HG03196 (cell line): ENCODE results near the gene SEPTIN3.
"Not testable (repeated sequence)": the region's sequence is repeated elsewhere in the genome, so short reads cannot be mapped to it uniquely, and the experiment has no call there.

Source experiments
- ATAC-seq: cut with Tn5 transposase; IDR thresholded peaks from one replicate; pipeline ENCODE4 v1.9.1; 2021; ENCODE audit not compliant: unreplicated experiment

The SEPTIN3 gene

DNA sequence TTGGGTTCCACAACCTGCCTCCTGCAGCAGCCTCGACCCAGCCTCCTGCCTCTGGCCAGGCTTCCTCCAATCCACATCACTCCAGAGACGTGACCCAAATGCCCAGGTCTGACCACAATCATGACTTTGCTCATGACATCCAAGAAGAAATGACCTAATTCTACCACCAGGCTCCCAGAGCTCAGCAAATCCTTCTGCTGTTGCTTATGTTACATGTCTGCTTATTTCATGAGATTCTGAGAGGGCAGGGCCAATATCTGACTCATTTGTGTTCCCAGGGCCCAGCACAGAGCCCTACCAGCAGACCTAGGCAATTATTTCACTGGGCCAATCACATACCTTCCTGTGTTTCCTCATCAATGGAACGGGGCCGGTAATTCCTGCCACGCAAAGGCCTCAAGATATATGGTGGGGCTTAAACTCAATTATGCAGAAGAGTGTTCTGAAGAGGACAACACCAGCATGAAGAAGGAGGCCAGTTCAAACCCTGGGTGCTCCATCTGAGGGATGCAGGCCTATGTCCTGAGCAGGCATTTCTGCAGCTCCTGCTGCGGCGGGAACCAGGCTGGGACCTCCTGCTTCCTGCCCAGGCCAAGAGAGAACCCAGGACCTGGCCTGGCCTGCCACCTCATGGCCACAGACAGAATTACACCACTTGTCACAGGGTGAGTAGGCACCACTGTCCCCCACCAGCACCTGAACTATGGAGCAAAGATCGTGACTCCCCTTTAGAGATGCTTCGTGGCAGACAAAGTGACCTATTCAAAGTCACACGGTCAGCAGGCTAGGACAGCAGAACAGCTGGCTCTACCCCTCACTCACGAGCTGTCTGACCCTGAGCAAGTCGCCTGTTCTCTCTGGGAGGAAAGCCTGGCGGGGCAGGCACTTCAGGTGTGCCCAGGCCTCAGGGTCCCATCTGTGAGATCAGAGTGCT, 28.1 kb upstream of the SEPTIN3 start:
- peak; percentile 36 for ATAC-seq

DNA sequence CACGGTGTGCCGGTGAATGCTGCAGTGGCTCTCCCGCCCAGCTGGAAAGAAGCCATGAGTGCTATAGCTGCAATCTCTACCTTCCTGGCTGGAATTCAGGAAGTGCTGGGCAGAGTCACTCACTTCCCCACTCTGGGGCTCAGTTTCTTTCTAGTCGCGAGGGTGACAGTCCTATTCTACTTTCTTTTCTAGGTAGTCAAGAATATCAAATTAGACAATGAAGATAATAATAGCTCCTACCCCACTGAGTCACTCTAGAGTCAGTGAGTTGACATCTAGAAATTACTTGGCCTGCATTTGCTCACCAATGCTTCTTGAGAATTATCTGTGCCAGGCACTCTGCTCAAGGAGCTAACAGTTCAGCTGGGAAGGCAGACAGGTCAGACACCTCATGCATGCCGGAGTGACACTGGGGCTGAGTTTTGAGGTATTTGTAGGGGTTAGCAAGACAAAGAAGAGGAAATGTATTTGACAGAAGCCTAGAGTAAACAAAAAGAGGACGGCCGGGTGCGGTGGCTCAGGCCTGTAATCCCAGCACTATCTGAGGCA, 25.5 kb upstream of the SEPTIN3 start:
- no peak for ATAC-seq

GRCh38 chr22:41946629-41947423, 22.4 kb upstream of the SEPTIN3 start, which contains the start of gene CENPM:
Gene CENPM (minus strand): TSS chr22:41947152. CDS start chr22:41947076, 76 bp downstream.
- ATAC-seq: peak; percentile 66

- no peak for ATAC-seq
These were observed 21.7 kb upstream of the SEPTIN3 start for GRCh38 chr22:41947424-41948080.

DNA sequence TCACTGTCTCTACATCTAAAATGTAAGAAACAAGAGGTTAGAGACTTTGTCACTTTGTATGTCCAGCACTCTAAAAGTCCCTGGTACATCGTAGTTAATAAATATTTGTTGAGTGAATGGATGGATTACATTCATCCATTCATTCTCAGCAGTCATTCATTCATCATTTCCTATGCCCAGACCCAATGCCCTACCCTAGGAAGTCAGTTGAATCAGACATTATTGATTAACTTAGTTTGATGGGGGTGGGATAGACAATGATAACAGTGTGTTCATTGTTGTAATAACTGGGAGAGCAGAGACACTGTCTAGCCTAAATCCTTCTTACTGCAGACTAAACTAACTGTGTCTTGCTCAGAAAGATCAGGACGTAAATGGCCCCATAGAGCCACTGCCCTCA, 21.1 kb upstream of the SEPTIN3 start:
- no peak for ATAC-seq

DNA sequence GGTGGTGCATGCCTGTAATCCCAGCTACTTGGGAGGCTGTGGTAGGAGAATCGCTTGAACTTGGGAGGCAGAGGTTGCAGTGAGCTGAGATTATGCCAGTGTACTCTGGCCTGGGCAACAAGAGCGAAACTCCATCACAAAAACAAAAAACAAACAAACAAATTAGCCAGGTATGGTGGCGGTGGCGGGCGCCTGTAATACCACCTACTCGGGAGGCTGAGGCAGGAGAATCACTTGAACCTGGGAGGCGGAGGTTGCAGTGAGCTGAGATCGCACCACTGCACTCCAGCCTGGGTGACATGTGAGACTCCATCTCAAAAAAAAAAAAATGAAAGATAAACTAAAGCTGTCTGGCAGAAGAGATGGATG, 20.3 kb upstream of the SEPTIN3 start:
- ATAC-seq: not testable (repeated sequence)

DNA sequence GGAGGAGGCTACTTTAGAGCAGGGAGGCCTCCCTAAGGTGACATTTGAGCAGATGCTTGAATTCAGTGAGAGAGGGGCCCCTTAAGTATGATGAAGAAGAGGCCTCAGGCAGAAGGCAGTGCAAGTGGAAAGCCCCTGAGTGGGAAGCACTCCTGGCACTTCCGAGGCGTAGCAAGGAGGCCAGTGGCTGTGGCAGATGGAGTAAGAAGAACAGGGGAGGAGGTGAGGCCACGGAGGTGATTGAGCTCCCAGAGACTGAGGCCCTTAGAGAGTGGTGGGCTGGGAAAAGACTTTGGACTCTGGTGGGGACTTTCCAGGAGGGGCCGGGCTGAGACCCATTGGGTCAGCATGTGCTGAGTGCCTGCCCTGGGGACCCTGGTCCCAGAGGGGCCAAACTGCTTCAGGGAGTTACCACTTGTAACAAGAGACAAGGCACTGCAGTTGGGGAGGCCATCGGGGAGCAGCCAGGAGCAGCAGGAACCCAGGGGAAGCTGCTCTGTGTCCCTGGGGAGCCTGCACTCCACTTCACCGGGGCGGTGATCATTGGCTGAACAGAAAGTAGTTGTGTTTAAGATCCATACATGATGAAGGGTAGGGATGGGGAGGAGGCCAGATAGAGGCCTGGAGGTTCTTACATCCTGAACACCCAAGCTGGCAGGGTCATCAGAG, 19.8 kb upstream of the SEPTIN3 start:
- ATAC-seq: no peak

GRCh38 chr22:41951898-41952474, 17.3 kb upstream of the SEPTIN3 start, which contains the start of gene SMIM45:
Gene SMIM45 (plus strand): TSS chr22:41952150.
- no peak for ATAC-seq

DNA sequence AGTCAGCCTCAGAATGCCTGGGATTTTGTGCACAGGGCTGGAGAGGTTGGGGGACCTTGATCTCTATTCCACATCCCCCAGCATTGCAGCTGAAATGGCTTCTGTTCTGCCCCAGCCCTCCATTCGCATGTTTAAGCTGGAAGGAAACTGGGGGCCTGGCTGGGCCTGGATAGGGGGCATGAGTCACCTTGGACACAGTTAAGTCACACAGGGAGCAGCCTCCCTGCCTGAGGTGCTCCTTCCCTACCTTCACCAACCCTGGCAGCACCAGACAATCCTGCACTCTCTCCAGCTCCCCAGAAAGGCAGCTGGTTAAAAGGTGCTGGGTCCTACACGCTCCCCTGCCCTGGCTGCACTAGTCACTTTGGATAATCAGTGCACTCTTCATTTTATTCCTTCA, 16.5 kb upstream of the SEPTIN3 start:
- no peak for ATAC-seq

DNA sequence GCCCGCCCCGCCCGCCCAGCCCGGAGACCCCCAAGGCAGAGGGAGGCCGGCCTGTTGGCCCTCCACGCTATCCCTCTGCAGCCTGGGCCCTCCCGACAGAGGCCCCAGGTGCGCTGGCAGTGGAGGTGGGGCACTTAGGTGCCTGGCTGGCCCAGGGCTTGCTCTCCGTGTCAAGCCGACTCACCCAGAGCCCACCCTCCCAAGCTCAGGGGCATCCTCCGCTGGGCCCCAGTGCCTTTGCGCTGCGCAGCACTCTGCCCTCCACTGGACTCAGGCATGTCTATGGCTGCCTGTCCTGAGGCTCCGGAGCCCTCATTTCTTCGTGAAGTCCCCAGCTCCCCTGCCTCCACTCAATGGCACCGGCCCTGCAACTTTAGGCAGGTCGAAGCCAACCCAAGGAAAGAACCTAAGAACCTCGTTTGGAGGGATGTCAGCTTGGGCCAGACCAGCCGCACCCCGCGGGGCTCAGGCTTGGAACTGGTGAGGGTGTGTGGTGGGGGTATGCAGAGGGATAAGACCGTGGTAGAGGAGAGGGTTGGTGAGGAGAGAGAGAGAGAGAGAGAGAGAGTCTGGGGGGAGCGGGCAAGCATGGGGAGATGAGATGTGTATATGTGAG, 11.2 kb upstream of the SEPTIN3 start:
- ATAC-seq: no peak

- ATAC-seq: no peak
These were observed 5.7 kb upstream of the SEPTIN3 start for GRCh38 chr22:41963453-41964111.

- no peak for ATAC-seq
These were observed 5.1 kb upstream of the SEPTIN3 start for GRCh38 chr22:41964112-41964491.

GRCh38 chr22:41966225-41966606, 3.0 kb upstream of the SEPTIN3 start:
- ATAC-seq: no peak

DNA sequence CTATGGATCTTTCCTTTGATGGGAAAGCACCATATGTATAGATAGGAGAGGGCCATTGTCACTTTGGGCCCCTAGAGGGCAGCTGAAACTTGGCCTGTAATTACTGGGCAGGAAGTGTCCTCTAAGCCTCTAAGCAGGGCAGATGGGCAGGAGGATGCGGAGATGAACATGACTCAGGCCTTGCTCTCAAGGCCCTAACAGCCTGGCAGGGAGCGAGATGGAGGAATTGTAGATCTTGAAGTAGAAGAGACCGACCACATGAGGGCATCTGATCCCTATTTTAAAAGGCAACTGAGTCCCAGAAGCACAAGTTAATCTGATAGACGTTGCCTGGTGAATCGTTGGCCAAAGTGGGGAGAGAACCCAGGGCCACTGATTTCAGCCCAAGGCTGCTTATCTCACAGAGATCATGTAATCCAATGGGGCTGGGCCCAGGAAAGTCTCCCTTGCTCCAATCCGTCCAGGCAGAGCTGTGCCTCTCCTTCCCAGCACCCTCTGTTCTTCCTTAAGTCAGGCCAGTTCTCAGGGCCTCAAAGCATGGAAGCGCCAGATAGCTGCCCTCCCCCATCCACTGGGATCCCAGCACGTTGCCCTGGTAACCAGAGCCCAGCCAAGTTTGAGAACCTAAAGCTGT, 2.5 kb upstream of the SEPTIN3 start:
- no peak for ATAC-seq

DNA sequence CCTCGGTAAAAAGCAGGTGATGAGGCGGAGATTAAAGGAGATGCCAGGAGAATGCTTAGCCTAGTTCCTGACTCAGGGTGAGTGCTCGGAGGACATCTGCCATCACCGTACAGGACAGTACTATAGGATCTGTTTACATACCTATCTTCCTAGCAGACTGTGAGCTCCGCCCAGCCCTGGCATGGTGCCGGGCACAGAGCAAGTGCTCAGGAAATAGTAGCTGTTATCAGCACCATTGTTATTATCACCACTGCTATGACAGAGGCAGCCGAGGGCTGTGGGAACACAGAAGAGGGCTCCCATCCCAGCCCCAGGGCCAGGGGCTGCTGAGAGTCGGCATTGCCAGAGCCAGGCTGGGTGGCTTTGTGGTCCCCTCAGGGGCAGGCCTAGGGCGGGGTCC, 642 bp upstream of the SEPTIN3 start:
- ATAC-seq: no peak

- ATAC-seq: no peak
These were observed 1.4 kb downstream of the SEPTIN3 start for GRCh38 chr22:41970601-41971000.

DNA sequence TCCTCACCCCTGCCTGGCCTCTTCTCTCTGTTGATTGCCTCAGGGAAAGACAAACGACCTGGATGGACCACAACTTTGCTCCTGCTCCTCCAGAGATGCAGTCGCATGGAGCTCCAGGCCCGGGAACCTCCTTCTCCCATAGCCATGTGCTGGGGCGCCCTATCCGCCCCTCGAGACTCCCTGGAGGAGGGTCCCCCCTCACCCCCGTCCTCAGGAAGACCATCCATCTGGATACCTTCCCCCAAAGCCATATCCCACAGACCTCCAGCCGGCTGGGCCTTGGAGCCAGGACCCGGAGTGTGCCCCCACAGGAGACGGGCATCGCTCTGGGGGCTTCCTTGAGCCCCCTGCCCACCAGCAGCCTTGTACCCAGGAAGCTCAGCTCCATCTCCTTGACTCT, 2.2 kb downstream of the SEPTIN3 start:
- ATAC-seq: no peak

DNA sequence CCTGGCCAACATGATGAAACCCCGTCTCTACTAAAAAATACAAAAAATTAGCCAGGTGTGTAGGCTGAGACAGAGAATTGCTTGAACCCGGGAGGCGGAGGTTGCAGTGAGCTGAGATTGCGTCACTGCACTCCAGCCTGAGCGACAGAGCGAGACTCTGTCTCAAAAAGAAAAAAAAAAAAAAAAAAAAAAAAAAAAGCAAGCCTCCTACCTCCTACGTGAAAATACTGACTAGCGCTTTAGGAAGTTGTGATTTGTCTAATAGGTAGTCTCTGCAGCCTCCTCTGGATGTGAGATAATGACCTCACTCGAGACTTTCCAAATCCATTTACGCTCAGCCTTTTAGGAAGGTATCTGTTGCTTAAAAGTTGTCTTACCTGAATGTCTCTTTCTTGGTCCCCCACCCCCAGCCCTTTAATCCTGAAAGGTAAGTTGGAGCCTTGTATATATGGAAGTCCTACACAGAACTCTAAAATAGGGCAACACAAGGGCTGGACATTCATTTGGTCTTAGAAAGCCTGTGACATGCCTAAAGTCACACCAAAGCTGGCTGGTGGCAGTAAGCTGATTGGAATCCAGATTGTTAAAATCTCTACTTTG, 5.5 kb downstream of the SEPTIN3 start:
- ATAC-seq: no peak
